ENCODE results near the gene VWA7.

VWA7 gene

GRCh38 chr6:31760790-31761189 is 16.3 kb downstream of the VWA7 start:
- Histone ChIP-seq H3K9me3 (ENCODE audit: insufficient read depth, low read length, severe bottlenecking) (no peaks in the 10 kb centered on the region), H3K79me2 (ENCODE audit: insufficient read depth, low read length) (no peaks in the 10 kb centered on the region), H3K4me1 (ENCODE audit: insufficient read depth, low read length) (no peaks in the 10 kb centered on the region), H3K9ac (ENCODE audit: low read depth, low read length) (no peak overlapping the region), H3K4me3 (ENCODE audit: low read depth in 1 of 2, low read length in 2 of 2) (no peak overlapping the region), H3K27ac (ENCODE audit: low read length) (no peak overlapping the region), H3K4me2 (ENCODE audit: insufficient read depth, low read length) (no peak overlapping the region), H2AFZ (ENCODE audit: low read depth, low read length) (no peak overlapping the region), H3K27me3 (ENCODE audit: insufficient read depth, low read length, poor library complexity) (no peaks in the 10 kb centered on the region), H3K36me3 (ENCODE audit: insufficient read depth, low read length) (peaks cover 72% of the 10 kb centered on the region), H4K20me1 (ENCODE audit: insufficient read depth, low read length) (peaks cover 4% of the 10 kb centered on the region; the same call in 1 of the 2 replicates)
- DNase-seq = no peak
- ATAC-seq (ENCODE audit: insufficient read depth, low read depth) = no peak
- TF ChIP-seq EZH2 (IDR thresholded peaks at IDR 0.05; ENCODE audit: borderline replicate concordance, low read depth, low read length, severe bottlenecking) = no peak
- TF ChIP-seq, protein P1, sequence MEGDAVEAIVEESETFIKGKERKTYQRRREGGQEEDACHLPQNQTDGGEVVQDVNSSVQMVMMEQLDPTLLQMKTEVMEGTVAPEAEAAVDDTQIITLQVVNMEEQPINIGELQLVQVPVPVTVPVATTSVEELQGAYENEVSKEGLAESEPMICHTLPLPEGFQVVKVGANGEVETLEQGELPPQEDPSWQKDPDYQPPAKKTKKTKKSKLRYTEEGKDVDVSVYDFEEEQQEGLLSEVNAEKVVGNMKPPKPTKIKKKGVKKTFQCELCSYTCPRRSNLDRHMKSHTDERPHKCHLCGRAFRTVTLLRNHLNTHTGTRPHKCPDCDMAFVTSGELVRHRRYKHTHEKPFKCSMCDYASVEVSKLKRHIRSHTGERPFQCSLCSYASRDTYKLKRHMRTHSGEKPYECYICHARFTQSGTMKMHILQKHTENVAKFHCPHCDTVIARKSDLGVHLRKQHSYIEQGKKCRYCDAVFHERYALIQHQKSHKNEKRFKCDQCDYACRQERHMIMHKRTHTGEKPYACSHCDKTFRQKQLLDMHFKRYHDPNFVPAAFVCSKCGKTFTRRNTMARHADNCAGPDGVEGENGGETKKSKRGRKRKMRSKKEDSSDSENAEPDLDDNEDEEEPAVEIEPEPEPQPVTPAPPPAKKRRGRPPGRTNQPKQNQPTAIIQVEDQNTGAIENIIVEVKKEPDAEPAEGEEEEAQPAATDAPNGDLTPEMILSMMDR (IDR thresholded peaks at IDR 0.05; ENCODE audit: borderline replicate concordance, extremely low read depth, low read length, poor library complexity, severe bottlenecking) = no peak

DNA sequence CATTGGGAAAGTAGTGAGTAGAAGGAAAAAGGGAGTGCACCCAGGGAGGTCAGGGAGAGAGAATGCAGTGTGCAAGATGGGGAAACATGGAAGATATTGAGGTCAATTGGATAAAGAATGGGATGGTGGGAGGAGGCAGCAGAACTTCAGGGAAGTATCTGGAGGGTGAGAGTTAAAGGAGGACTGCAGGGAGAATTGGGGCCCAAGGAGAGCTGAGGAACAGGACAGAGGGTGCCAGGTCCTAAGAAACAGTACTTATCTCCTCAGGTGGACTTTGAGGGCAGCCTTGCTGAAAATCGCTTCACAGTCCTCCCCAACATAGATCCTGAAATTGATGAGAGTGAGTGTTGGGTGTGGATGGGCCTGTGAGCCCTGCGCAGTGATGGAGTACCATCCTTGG is 18.8 kb downstream of the VWA7 start:
- Histone ChIP-seq H3K79me2 (ENCODE audit: insufficient read depth, low read length) (no peaks in the 10 kb centered on the region), H3K27me3 (ENCODE audit: insufficient read depth, low read length, poor library complexity) (no peaks in the 10 kb centered on the region), H3K36me3 (ENCODE audit: insufficient read depth, low read length) (peaks cover 65% of the 10 kb centered on the region), H3K9ac (ENCODE audit: low read depth, low read length) (no peak overlapping the region), H3K9me3 (ENCODE audit: insufficient read depth, low read length, severe bottlenecking) (no peaks in the 10 kb centered on the region), H4K20me1 (ENCODE audit: insufficient read depth, low read length) (peaks cover under 1% of the 10 kb centered on the region; the same call in 1 of the 2 replicates), H2AFZ (ENCODE audit: low read depth, low read length) (no peak overlapping the region), H3K4me3 (ENCODE audit: low read depth in 1 of 2, low read length in 2 of 2) (no peak overlapping the region), H3K27ac (ENCODE audit: low read length) (no peak overlapping the region; the same call in 1 of the 2 replicates), H3K4me2 (ENCODE audit: insufficient read depth, low read length) (no peak overlapping the region), H3K4me1 (ENCODE audit: insufficient read depth, low read length) (no peaks in the 10 kb centered on the region)
- DNase-seq (no peak), ATAC-seq (ENCODE audit: insufficient read depth, low read depth) (no peak)
- TF ChIP-seq, protein P1 (IDR thresholded peaks at IDR 0.05; ENCODE audit: borderline replicate concordance, extremely low read depth, low read length, poor library complexity, severe bottlenecking) = no peak
- TF ChIP-seq EZH2 (IDR thresholded peaks at IDR 0.05; ENCODE audit: borderline replicate concordance, low read depth, low read length, severe bottlenecking) = no peak

GRCh38 chr6:31752739-31753319 is 24.3 kb downstream of the VWA7 start:
- H2AFZ ChIP-seq (ENCODE audit: low read depth, low read length) = no peak overlapping the region
- no peak overlapping the region for H3K27ac ChIP-seq (ENCODE audit: low read length)
- H3K4me2 ChIP-seq (ENCODE audit: insufficient read depth, low read length) = no peak overlapping the region
- H3K9ac ChIP-seq (ENCODE audit: low read depth, low read length) = no peak overlapping the region
- H3K27me3 ChIP-seq (ENCODE audit: insufficient read depth, low read length, poor library complexity) = no peaks in the 10 kb centered on the region
- H3K79me2 ChIP-seq (ENCODE audit: insufficient read depth, low read length) = no peaks in the 10 kb centered on the region
- no peak; the same call in 2 of the 3 replicates for ATAC-seq (ENCODE audit: insufficient read depth, low read depth)
- H3K4me1 ChIP-seq (ENCODE audit: insufficient read depth, low read length) = no peaks in the 10 kb centered on the region
- no peak for DNase-seq
- peaks cover 30% of the 10 kb centered on the region for H3K36me3 ChIP-seq (ENCODE audit: insufficient read depth, low read length)
- no peaks in the 10 kb centered on the region for H3K9me3 ChIP-seq (ENCODE audit: insufficient read depth, low read length, severe bottlenecking)
- TF ChIP-seq, protein P1 (IDR thresholded peaks at IDR 0.05; ENCODE audit: borderline replicate concordance, extremely low read depth, low read length, poor library complexity, severe bottlenecking) = no peak
- no peak for TF ChIP-seq EZH2 (IDR thresholded peaks at IDR 0.05; ENCODE audit: borderline replicate concordance, low read depth, low read length, severe bottlenecking)
- H3K4me3 ChIP-seq (ENCODE audit: low read depth in 1 of 2, low read length in 2 of 2) = no peak overlapping the region
- H4K20me1 ChIP-seq (ENCODE audit: insufficient read depth, low read length) = no peaks in the 10 kb centered on the region

Measured in DND-41 (cell line).